Activated T-cell treated with anti-CD3 and anti-CD28 coated beads for 1 hour (primary cell): ENCODE results near the gene RAP2A.

Experiments used
- DNase-seq: peaks from one replicate; pipeline ENCODE4 v3.0.0-alpha.2; 2020; ENCODE audit warnings: low read depth

The RAP2A gene

GRCh38 chr13:97433727-97434396 lies at the start of gene RAP2A:
TSS of gene RAP2A (plus strand) at chr13:97434169. CDS start at chr13:97434471, 302 bp downstream.
- DNase-seq = peak; percentile 83

- no peak for DNase-seq
These were observed 49.6 kb upstream of the RAP2A start for GRCh38 chr13:97384371-97384770.

- DNase-seq = no peak
These were observed 48.8 kb upstream of the RAP2A start for GRCh38 chr13:97385146-97385545.

GRCh38 chr13:97385854-97386253 lies 48.1 kb upstream of the RAP2A start:
- DNase-seq = no peak

GRCh38 chr13:97386801-97387484 lies 47.0 kb upstream of the RAP2A start:
- DNase-seq = no peak

- DNase-seq = no peak
These were observed 46.5 kb upstream of the RAP2A start for GRCh38 chr13:97387485-97387839.

- DNase-seq = no peak
These were observed 46.1 kb upstream of the RAP2A start for GRCh38 chr13:97387890-97388289.

DNA sequence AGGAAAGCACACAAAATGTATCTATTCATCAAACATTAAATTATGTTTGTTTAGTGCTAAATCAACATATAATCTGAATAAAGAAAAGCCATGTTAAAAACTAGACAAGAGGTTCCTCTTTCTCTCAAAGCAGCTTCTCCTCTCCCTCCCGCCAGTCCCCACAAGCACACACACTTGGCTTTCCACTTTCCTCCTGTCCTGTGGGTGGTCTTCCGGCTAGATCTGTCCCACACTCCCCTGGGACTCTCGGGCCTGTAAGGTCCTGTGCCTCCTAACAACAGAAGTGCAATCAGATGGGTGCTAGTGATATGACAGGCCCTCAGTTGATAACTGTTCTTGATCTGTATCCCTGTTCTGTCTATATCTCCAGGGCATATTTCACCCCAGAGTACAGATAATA lies 45.6 kb upstream of the RAP2A start:
- DNase-seq = no peak

DNA sequence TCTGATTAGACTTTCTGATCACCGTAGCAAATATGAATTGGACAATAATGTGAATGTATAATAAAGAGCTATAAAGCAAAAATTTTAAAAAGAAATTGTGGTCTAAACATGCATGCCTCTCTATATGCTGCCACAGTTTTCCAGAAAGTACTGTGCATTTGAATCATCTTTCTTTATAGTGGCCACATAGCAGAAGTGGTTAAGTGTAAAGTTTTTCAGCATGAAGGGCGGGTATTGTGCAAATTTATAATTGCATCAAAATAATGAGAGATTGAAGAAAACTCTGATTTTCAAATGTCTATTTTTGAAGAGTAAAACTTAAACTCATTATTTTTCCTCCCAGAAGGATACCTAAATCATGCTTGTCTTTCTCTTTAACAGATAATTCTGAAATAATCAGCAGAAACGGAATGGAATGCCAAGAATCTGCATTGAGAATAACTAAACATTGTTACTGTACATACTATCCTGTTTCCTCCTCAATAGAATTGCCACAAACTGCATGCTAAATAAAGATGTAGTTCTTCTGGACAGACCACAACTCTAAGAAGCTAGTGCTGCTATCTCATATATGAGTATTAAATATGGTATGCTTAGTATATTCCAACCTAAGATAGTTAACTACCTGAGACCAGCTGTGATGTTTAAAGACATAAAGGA lies 42.9 kb upstream of the RAP2A start:
- no peak for DNase-seq

- no peak for DNase-seq
These were observed 41.9 kb upstream of the RAP2A start for GRCh38 chr13:97392020-97392419.

GRCh38 chr13:97394542-97394941 lies 39.4 kb upstream of the RAP2A start:
- DNase-seq = no peak

DNA sequence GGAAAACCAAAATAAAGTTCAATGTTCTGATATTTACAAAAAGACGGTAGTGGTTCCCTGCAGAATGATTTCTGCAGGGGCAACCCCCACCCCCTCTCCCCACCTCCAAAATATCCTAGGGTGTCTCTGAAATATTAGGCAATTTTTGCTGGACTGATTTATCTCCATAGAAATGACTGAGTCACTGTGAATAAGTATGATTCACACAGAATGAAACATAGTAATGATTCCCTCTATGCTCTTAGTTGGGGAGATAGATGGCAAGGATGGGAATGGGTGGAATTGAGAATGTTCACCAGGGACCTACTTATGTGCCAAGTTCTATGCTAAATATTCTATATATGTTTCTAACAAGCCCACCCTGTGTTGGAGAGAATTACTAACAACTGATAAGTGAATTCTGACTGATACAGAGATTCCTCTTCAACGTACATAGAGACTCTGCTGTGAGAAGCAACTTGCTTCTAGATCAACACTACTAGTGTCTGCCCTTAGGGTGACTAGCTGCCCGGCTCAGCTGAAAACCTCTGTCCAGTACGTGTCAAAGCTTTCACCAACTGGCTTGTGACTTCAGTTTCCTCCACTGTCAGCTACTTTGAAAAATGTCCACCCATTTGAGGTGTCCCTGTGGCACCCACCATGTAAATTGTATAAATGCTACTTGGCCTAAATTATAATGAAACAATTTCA lies 38.4 kb upstream of the RAP2A start:
- no peak for DNase-seq

GRCh38 chr13:97397267-97397666 lies 36.7 kb upstream of the RAP2A start:
- no peak for DNase-seq

DNA sequence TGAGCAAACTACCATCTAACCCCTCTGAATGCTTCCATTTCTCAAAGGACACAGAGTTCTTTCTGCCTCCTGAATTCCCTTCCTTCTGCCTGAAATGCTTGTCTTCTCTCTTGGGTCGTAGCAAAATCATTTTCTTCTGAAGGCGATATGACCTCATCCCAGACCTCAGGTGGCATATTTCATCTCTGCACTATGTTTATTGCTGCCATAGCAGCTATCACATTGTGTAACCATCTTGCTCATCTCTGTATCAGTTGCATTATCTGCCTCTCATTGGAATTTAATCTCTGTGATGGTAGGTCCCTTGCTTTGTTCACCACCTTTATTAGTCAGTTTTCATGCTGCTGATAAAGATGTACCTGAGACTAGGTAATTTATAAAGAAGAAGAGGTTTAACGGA lies 32.5 kb upstream of the RAP2A start:
- no peak for DNase-seq

GRCh38 chr13:97403893-97404750 lies 29.8 kb upstream of the RAP2A start:
- no peak for DNase-seq

DNA sequence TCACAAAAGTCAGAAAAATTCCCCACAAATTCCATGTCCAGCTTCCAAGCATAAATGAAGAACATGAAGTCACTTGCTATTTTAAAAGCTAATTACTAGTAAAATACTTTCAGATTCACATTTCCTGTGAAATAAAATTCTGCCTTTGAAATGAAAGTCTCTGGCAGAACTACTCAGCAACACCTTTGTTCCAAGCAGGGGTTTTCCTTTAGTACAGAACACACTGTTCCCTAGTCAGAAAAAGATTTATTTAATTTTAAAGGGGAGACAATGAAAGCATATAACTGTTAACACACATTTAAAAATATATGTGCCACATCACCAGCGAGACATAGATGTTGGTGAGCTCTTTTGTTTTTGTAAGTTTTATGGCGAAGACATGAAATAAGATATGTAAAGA lies 26.4 kb upstream of the RAP2A start:
- DNase-seq = no peak

DNA sequence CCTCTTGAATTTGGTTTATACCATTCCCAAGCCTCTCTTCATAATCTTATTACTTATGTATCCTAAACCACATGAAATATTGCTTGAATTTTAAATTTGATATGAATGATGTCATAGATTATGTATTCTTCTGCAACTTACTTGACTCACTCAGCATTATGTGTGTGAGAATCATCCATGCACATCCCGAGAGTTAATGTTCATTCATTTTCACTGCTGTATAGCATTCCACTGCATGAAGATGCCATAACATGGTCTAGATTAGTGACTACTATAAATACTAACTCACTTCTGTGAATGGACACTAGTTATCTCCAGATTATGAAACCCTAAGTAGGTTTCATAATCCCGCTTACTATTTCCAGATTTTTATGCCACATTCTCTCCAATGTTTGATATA lies 25.0 kb upstream of the RAP2A start:
- DNase-seq = no peak

DNA sequence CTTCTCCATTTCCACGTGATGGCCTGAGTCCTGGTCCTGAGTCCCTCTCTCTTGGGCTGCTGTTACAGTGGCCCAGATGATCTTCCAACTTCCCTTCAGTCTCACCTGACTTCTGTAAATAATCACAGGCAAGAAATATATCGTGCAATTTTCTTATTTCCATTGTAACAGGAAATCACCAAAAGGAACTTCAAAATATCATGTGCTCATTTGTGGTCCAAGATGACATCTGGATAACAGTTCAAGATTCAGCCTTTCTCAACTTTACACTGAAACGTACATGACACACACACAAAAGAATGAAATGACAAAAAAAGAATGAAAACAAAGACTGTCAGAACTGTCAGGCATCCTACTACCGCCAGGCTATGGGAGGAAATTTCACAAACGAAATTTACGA lies 22.0 kb upstream of the RAP2A start:
- no peak for DNase-seq

DNA sequence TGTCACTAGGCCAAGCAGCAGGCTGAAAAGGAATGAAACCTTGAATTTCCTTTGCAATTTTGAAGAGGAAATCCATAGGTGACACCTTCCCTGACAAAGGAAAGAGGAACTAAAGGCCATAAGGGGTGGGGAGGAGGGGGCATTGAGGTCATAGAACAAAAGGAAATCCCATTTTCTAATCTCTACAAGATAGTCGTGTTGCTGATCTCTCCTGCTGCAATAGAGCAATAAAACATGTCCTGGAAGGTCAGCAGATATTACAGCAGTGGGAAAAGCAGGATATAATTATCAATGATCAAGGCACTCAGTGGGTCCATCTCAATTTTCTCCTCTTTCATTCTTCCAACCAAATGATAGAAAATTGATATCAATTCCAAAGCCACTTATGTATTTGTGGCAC lies 20.3 kb upstream of the RAP2A start:
- no peak for DNase-seq

- no peak for DNase-seq
These were observed 19.6 kb upstream of the RAP2A start for GRCh38 chr13:97414392-97414791.

- DNase-seq = no peak
These were observed 16.3 kb upstream of the RAP2A start for GRCh38 chr13:97417698-97418097.
